ENCODE measurements around the gene RTL10. TPM values are rescaled to one million over a fixed set of nuclear protein-coding genes. Genes with fewer than 3 reads are reported as not detected.

Gene RTL10
- total and polyA plus RNA-seq, 2 of the 4 experiments (the other 2 are of a cell fraction) = 8.6 to 12.1 TPM

DNA sequence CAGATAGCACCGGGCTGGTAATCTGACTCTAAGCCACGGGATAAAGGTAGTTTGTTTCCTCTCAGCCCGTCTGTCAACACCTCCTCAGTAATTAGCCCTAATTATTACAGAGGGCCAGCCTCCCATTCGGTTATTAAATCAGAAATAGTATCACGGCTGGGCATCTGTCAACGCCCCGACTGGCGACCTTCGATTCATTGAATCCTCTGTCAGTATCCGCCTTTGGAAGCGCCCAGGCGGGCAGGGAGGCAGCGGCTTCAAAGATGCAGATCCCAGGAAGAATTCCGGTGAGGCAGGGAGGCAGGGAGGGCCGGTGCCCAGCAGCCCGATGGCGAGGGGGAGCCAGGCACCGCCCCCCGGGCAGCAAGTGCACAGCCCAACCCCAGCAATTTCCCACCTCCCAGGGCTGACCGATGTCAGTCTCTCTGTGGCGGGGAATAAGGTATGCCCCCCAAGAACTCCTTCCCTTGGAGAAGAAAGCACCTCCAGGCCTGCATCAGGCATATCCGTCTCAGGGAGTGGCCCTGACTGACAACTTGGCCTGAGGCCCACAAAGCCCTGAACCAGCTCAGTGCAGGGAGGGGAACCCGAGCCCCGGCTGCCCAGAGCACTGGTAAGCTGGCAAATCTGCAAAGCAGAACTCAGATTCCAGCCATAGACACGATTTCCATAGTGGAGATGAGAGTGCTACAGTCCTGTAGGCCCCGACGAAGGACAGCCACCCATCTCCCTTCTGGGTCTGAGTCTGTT, 11.4 kb downstream of the RTL10 start:
- no peak overlapping the region for H4K91ac ChIP-seq (ENCODE audit: insufficient read depth, low read depth, low read length)
- H3K79me1 ChIP-seq (ENCODE audit: low read depth in 1 of 2, low read length in 2 of 2) = peaks cover 19 to 65% of the 10 kb centered on the region in 2 experiments
- peaks cover 3% of the 10 kb centered on the region; the same call in 1 of the 2 replicates for H3K9me3 ChIP-seq (ENCODE audit: control insufficient read depth, insufficient read depth, low read length)
- H2BK120ac ChIP-seq (ENCODE audit: low read depth, low read length) = no peak overlapping the region
- peaks cover 8% of the 10 kb centered on the region for H3K4me1 ChIP-seq (ENCODE audit: control insufficient read depth, insufficient read depth, low read length)
- no peak overlapping the region for H4K5ac ChIP-seq (ENCODE audit: low read depth, low read length)
- peak overlapping the region; percentile 62 for H2AK9ac ChIP-seq (replicated peaks; ENCODE audit: low read depth, low read length, poor library complexity)
- intact Hi-C loops (cut with micrococcal nuclease) (no loop called here), in situ Hi-C loops (cut with MboI; ENCODE audit: low sequenced_read_pairs) (no loop called here), dilution Hi-C loops (cut with HindIII; ENCODE audit: low sequenced_read_pairs, unreplicated experiment) (no loop called here)
- no peak overlapping the region for H3K4me2 ChIP-seq (ENCODE audit: low read depth, low read length)
- no peak overlapping the region for H3K23ac ChIP-seq (ENCODE audit: low read depth, low read length)
- no peak overlapping the region for H3K56ac ChIP-seq (ENCODE audit: extremely low read depth, insufficient read depth, low read length)
- no peak overlapping the region for H2AFZ ChIP-seq (replicated peaks; ENCODE audit: low read length, poor library complexity)
- peaks cover 31% of the 10 kb centered on the region for H4K20me1 ChIP-seq (ENCODE audit: insufficient read depth, low read length)
- ChIA-PET POLR2A (ENCODE audit: unreplicated experiment) (no interaction called here), CTCF (no interaction called here)
- no peak overlapping the region for H3K4ac ChIP-seq (ENCODE audit: low read depth, low read length)
- no peak overlapping the region for H3K4me3 ChIP-seq (ENCODE audit: insufficient read depth, low read depth, low read length)
- no peak overlapping the region for H2BK15ac ChIP-seq (ENCODE audit: low read depth, low read length)
- H4K8ac ChIP-seq (ENCODE audit: low read depth in 2 of 2, low read length in 2 of 2) = no peak overlapping the region
- no peak overlapping the region for H3K14ac ChIP-seq (replicated peaks; ENCODE audit: low read depth, low read length)
- no peak overlapping the region for H2BK20ac ChIP-seq (ENCODE audit: low read depth, low read length)
- BruUV-seq (replicated peaks) = no TSS peak
- H3K36me3 ChIP-seq (ENCODE audit: control insufficient read depth, insufficient read depth, low read length) = peaks cover 6% of the 10 kb centered on the region
- H2BK5ac ChIP-seq (ENCODE audit: low read depth, low read length, poor library complexity, severe bottlenecking) = no peak overlapping the region
- no peaks in the 10 kb centered on the region for H3K27me3 ChIP-seq (ENCODE audit: control insufficient read depth, insufficient read depth, low read length)
- H3K9me1 ChIP-seq (ENCODE audit: insufficient read depth, low read length) = peaks cover 14% of the 10 kb centered on the region
- 83% methylated on average over 15 of the region's 27 CpGs; no CpG with 5 or more reads in 1 of the 2 experiments for WGBS, 2 experiments (ENCODE audit: extremely low coverage in 2 of 2, insufficient read length in 1 of 2)
- H2AK5ac ChIP-seq (ENCODE audit: low read depth, low read length) = no peak overlapping the region
- DNase-seq (no peak), ATAC-seq (ENCODE audit: low read depth) (no peak)
- no peak for TF ChIP-seq POLR2A (IDR thresholded peaks at IDR 0.05; ENCODE audit: low read depth, low read length)
- TF ChIP-seq, protein P1, sequence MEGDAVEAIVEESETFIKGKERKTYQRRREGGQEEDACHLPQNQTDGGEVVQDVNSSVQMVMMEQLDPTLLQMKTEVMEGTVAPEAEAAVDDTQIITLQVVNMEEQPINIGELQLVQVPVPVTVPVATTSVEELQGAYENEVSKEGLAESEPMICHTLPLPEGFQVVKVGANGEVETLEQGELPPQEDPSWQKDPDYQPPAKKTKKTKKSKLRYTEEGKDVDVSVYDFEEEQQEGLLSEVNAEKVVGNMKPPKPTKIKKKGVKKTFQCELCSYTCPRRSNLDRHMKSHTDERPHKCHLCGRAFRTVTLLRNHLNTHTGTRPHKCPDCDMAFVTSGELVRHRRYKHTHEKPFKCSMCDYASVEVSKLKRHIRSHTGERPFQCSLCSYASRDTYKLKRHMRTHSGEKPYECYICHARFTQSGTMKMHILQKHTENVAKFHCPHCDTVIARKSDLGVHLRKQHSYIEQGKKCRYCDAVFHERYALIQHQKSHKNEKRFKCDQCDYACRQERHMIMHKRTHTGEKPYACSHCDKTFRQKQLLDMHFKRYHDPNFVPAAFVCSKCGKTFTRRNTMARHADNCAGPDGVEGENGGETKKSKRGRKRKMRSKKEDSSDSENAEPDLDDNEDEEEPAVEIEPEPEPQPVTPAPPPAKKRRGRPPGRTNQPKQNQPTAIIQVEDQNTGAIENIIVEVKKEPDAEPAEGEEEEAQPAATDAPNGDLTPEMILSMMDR (conservative IDR thresholded peaks at IDR 0.05; ENCODE audit: low read depth, low read length) = no peak
- no peak for TF ChIP-seq MAFK (IDR thresholded peaks at IDR 0.05; ENCODE audit: low read depth, low read length)
- TF ChIP-seq USF2 (IDR thresholded peaks at IDR 0.05; ENCODE audit: low read depth, low read length) = no peak
- no peak for TF ChIP-seq RAD21 (IDR thresholded peaks at IDR 0.05; ENCODE audit: low read length)
- no peak for TF ChIP-seq MAZ (IDR thresholded peaks at IDR 0.05; ENCODE audit: borderline replicate concordance, low read depth, low read length)
- TF ChIP-seq RCOR1 (IDR thresholded peaks at IDR 0.05; ENCODE audit: insufficient replicate concordance, low read length) = no peak
- TF ChIP-seq SMC3 (IDR thresholded peaks at IDR 0.05; ENCODE audit: low read depth, low read length) = no peak
- TF ChIP-seq MXI1 (IDR thresholded peaks at IDR 0.05; ENCODE audit: borderline replicate concordance, low read depth, low read length) = no peak
- no peak for TF ChIP-seq FOS (IDR thresholded peaks at IDR 0.05; ENCODE audit: low read depth, low read length)
- TF ChIP-seq CHD1 (IDR thresholded peaks at IDR 0.05; ENCODE audit: low read depth, low read length) = no peak
- no peak for TF ChIP-seq CEBPB (IDR thresholded peaks at IDR 0.05; ENCODE audit: low read depth, low read length)
- H3K18ac ChIP-seq (ENCODE audit: low read depth, low read length) = no peak overlapping the region
- no peak overlapping the region for H3K27ac ChIP-seq (ENCODE audit: insufficient read depth, low read length)
- no peak overlapping the region for H3K9ac ChIP-seq (ENCODE audit: low read depth, low read length)
